SK-MEL-5 (cell line): Measurements from ENCODE around the gene CRYBG3. TPM values are rescaled to one million over a fixed set of nuclear protein-coding genes. Genes with fewer than 3 reads are reported as not detected.
"Not testable (repeated sequence)": the region's sequence is repeated elsewhere in the genome, so short reads cannot be mapped to it uniquely, and the experiment has no call there.

Experiments used
- DNase-seq: peaks from one replicate; pipeline ENCODE4 v3.0.0-alpha.2; 2016; ENCODE audit warnings: low read depth, low spot score
- in situ Hi-C: cut with HindIII; loops from 2 replicates; pipeline ENCODE4 v1.10.0; 2016; ENCODE audit warnings: low sequenced_read_pairs, high pct_unique_total_duplicates, low pct_unique_long_range_greater_than_20kb
- total RNA-seq: library from RNA; depleted of rRNA; stranded (reverse); fragments of >200 nt; shearing (Covaris generic); gene quantifications from 2 replicates; pipeline ENCODE4 v1.2.3, GENCODE V29; 2014

CRYBG3 gene
- total RNA-seq, 1 experiment from 2014 or later = 14.2 TPM

DNA sequence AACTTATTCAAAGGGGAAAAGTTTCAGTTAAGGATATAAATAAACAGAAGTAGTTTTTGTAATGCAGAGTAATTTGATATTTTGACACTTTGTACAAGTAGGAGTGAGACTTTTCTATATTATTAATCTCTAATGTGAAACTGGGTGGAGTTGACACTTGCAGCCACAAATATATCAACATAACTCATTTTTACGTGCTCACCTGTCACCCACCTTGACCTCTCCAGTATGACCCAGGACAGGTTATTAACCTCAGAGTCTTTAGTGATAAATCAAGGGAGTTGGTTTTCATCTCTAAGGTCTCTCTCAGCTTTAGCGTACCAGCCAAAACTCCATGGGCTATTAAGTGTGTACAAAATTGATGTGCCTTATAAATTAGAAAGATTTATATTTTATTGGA is 7.4 kb downstream of the CRYBG3 start:
- in situ Hi-C loops = loop anchor here (10.0 kb wide), 1 partner anchor 46 kb away; no protein-coding TSS in a partner anchor
- no peak for DNase-seq

DNA sequence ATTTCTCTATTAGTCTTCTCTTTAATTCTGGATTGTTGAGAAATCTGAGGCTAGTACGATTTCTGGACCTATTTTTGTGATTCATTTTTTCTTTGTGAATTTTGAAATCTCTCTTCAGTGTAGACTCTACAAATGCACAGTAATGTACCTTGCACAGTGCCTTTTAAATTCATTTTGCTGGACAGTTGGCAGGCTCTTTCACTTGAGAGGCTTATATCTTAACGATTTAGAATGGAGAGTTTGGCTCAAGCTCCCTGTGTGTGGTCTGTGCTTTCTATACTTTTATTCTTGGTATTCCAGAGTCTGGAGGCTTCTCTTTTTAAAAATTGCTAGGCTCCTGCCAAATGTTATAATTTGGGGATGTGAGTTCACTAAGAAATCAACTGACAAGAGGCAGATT is 8.8 kb downstream of the CRYBG3 start:
- no peak for DNase-seq
- in situ Hi-C loops = no loop called here

DNA sequence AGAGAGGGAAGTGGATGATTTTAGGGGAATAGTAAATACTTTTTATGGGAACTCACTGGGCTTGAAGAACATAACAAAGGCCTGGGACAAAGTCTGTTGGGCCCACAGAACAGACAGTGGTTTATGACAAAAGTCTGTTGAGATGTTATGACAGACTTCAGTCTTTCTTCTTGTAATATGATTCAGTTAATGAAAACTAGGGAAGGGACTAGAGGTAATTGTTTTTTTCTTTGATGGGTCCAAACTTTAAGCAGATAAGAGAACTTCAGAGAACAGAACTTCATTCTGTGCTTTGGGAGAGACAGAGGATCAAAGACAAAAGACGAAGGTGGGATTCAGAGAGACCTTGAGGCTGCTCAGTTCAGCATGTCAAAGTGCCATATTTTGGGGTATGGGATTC is 9.3 kb downstream of the CRYBG3 start:
- in situ Hi-C loops = no loop called here
- no peak for DNase-seq

DNA sequence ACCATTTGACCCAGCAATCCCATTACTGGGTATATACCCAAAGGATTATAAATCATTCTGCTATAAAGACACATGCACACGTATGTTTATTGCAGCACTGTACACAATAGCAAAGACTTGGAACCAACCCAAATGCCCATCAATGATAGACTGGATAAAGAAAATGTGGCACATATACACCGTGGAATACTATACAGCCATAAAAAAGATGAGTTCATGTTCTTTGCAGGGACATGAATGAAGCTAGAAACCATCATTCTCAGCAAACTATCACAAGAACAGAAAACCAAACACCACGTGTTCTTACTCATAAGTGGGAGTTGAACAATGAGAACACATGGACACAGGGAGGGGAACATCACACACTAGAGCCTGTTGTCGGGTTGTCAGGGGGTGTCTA is 11.4 kb downstream of the CRYBG3 start:
- DNase-seq, in situ Hi-C loops: not testable (repeated sequence)

DNA sequence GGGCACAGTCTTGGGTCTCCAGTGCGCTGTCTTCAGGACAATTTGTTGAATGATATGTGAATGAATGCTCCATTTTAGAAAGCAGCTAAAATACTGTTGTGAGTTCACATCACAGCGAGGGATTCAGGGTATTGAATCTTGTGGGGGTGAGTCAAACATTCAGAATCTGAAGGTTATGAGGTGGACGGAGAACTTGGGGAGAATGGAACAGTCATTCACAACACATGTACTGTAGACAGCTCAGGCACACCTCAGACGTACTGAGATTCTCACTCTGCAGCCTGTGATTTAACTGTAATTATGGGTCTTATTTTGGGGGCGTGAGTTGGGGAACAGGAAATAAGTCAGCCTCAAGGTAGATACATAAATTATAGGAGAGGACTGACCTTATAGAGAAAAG is 13.9 kb downstream of the CRYBG3 start:
- in situ Hi-C loops = no loop called here
- DNase-seq = no peak

DNA sequence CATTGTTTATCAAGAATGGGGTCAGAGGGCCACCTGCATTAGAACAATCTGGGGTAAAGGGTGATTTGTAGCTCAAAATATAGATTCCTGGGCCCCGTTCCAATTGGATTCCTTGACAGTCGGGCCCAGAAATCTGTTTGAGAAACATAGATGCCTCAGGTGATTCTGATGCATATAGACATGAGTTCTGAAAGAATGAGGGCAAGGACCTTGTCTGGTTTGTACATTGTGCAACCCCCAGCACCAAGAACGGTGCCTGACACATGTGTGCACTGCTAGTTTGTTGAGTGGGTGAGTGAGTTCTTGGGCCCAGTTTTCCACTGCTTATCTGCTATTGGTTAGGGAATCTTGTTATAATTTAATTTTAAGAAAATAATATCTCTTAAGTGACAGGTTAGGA is 16.6 kb downstream of the CRYBG3 start:
- no peak for DNase-seq
- in situ Hi-C loops = no loop called here

DNA sequence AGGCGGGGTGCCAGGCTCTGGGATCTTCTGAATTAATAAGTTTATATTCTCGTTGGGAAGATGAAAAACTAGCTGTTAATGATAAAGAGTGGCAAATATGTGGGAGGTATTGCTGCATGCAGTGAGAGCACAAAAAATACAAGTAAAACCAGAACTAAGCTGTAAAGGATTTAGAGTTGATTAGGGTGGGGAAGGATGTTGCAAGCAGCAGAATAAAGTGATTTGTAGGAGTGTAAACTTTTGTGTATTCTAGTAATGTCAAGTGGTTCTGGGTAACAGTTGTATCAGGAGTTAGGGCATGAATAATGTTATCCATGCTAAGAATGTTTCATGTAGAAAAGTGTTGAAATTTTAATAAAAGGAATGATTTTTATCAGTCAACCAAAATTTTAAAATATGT is 18.1 kb downstream of the CRYBG3 start:
- DNase-seq = no peak
- in situ Hi-C loops = no loop called here

DNA sequence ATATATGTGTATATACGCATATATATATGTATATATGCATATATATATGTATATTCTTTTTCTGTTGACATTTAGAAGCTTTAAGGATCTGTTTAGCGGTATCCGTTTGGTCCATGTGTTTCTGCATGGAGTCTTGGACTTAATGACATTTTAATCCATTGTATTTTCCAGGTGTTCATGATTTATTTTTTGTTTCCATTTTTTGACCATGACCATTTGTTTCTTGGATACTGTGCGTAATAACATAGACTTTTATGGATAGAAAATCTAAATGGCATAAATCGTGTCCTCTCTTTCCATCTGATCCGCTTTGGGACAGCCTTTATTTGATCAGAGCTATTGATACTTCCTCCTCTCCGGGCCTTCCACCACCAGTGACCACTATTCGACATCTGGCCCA is 19.5 kb downstream of the CRYBG3 start:
- in situ Hi-C loops = no loop called here
- no peak for DNase-seq

DNA sequence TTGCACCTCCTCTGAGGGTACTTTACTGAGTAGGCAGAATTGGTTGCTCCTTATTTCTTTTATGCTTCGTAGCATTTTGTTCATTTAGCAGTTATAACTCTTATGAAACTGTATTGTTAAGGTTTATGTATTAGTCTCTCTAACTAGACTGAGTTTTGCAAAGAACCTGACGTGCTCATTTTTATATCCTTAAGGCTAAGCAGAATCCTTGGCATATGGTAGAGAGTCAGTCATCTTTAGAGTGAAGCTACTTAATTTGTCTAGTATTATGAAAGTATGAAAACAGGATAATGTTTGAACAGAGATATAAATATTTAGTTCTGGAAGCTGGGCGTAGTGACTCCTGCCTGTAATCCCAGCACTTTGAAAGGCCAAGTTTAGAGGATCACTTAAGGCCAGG is 20.1 kb downstream of the CRYBG3 start:
- DNase-seq = no peak
- in situ Hi-C loops = no loop called here

DNA sequence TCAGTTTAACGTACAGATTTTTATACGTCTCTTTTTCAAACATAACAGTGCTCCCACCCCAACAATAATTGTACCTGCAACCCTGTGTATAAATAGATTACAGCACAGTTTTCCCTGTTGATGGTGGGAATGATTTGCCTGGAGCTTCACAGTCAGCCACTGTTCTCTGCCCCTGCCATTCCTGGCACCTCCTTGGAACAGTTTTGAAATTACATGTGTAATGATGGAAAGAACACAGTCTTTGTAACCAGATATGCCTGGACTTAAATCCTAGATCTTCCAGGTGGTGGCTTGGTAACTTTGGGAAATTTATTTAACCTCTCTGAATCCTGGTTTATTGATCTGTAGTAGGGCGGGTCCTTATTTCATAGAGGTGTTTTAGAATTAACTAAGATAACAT is 27.0 kb downstream of the CRYBG3 start:
- in situ Hi-C loops = no loop called here
- DNase-seq = no peak

DNA sequence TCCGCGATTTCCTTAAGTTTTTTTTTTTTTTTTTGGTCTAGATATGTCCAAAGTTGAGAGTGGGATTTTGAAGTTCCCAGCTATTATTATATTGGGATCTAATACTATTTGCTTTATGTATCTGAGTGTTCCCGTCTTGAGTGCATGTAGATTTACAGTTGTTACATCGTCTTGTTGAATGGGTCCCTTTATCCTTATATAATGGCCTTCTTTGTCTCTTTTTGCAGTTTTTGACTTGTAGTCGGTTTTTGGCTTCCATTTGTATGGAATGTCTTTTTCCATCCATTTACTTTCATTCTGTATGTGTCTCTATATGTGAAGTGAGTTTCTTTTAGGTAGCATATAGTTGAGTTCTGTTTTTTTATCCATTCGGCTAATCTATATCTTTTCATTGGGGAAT is 35.6 kb downstream of the CRYBG3 start:
- in situ Hi-C loops = no loop called here
- DNase-seq = peak; percentile 71

DNA sequence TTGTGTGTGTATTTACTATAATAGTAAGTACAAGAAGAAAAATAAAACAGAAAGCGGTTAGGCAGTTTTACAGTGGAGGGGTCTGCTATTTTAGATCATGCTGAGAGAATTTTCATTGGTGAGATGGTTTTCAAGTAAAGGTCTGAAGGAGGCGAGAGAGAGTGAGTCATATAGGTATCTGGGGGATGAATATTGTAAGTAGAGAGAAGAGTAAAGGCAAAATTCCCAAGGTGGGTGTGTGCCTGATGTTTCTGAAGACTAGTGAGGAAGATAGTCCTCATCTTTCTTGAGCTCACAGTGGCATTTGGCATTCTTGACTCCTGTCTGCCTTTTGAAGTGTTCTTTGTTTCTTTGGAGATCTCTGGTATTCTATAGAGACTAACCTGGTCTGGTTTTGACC is 38.6 kb downstream of the CRYBG3 start:
- DNase-seq = no peak
- in situ Hi-C loops = no loop called here

DNA sequence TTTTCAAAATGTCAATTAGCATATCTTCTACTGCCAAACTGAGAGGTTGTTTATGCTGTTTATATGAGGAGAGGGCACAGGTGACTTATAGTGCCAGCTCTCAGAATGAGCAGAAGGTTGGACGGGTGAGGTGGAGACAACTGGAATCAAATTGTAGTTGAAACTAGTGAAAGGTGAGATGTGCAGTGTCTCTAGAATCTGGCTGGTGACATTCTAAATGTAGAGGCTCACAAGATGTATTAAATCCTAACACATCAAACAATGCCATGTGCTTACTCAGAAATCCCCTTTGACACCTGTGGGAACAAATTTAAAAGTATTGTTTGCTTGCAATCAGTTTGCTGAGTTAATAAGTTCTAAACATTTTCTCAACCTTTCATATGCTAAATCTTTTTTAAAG is 40.8 kb downstream of the CRYBG3 start:
- no peak for DNase-seq
- in situ Hi-C loops = no loop called here

DNA sequence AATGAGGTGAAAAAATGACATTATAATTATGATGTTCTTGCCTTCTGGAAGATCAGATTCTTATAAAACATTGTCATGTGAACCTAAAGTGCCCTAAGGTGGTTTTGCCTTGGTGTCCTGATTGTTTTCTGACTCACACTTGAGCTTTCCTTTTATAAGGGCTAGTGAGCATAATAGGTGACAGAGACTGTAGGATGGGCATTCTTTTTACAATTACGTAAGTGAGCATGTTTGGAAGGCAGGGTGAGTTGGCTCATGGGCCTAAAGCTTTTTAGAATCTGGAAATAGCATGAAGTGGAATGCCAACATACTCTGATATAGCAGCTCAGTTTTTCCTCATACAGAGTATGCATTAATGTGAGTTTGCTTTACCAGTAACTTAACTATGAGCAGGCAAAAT is 41.2 kb downstream of the CRYBG3 start:
- DNase-seq = no peak
- in situ Hi-C loops = no loop called here

DNA sequence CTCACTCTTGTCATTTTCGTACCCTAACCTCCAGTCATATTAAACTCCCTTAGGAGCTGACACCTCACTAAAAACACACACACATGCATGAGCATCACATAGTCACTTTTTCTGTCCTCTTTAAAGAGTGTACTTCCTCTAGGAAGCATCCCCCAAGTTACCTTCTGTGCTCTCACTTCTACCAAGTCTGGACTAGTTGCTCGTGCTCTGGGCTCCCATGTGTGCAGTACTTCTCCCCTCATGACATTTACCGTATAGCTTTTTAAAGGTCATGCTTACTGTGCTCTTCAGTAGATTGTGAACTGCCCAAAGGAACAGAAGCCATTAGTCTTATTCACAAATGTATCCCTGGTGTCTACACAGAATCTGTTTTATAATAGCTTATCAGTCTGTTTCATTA is 42.0 kb downstream of the CRYBG3 start:
- in situ Hi-C loops = no loop called here
- DNase-seq = no peak

DNA sequence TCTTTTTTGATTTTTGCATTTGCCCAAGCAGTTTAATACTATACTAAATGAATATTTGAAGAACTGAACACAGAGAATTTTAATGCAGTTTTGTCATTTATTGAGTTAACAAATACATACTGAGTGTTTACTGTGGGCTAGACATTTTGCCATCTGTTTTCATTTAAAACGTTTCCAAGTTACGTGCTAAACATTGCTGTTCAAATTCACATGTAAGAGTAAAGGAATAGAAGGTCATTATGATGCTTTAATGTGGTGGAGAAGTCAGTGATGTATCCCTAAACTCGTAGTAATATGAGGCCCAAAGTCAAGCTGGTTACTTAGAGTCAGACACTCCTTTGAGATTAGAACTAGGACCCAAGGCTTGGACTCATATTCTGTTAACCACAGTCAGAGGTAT is 49.4 kb downstream of the CRYBG3 start:
- in situ Hi-C loops = loop anchor here (10.0 kb wide), 1 partner anchor 46 kb away; the partner anchor contains the start of gene CRYBG3
- DNase-seq = no peak

DNA sequence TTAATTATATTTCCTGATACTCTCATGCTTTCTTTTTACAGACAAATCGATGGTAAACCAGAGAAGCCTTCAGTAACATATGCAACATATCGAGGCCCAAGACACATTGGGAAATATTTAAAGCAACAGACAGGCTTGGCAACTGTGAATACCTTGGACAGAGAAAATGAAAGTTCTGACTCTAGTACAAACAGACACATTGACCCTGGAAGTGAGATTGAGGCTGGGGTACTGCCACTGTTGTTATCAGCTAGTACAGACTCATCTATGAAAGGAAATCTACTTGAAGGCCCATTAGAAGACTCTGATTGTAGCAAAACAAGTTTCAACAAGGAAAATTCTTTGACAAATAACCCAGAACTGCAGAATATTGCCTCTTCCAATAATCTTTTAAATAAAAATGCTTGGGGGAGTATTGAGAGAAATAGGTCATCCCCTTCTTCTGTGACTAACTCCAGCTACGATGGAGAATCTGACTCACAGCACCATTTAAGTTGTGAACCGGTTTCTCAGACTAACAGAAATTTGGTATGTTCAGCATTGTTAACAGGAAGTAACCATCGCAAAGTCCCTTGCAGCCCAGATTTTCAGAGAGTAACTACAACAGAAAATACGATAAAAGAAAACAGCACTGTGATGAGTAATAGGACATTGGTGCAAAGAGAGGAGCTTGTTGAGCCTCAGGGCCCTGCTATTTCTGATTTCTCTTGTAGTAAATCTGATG is 50.2 kb downstream of the CRYBG3 start:
- DNase-seq = no peak
- in situ Hi-C loops = loop anchor here (10.0 kb wide), 1 partner anchor 47 kb away; the partner anchor contains the start of gene CRYBG3

DNA sequence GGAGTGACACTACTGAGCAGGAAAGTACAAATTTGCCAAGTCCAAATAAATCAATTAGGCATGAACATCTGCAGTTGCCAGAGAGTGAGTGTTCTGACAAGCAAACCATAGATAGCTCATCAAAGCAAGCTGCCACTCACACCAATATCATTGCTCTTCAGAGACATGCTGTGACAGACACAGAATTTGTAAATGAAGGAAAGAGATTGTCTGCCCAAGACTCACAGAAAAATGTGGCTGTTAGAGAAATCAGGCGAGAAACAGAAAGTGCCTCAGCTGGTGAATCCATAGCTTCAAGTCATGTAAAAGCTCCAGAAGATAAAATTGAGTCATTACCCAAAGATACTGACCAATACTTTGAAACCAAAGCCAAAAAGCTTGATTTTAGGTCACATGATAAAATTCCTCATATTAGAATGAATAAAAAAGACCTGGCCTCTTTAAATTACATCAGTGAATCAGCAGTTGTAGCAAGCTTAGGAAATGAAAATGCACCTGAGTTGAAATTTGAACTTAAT is 50.8 kb downstream of the CRYBG3 start:
- in situ Hi-C loops = loop anchor here (10.0 kb wide), 1 partner anchor 48 kb away; the partner anchor contains the start of gene CRYBG3
- no peak for DNase-seq

DNA sequence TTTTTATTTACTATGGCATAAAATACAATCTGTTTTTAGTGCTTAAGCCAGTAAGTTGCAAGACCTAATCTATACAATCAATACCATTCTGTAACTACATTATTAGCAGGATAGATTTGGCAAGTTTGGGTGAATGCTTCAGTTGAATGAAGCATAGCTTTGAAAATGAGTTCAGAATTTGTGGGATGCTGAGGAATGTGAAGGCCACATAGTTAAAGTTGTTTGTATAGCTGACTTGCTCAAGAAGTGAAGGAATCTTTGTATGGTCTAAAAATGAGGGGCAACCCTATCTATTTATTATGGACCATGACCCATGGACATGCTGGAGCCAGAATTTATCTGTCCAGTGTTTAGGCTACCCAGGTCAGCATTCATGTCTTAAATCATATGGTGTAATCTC is 58.5 kb downstream of the CRYBG3 start:
- in situ Hi-C loops = no loop called here
- no peak for DNase-seq
